Measurements from ENCODE around the gene ZNF385B. TPM values are rescaled to one million over a fixed set of nuclear protein-coding genes. Genes with fewer than 3 reads are reported as not detected.

ZNF385B gene
- polyA plus RNA-seq, 4 donors: 0.21 to 2.3 (median 0.22) TPM; not detected in 1

GRCh38 chr2:179768765-179769164 lies 92.6 kb downstream of the ZNF385B start:
- no peak for FAIRE-seq
- peaks cover 0 to 5% (median 0%) of the 10 kb centered on the region in 3 donors for H3K27me3 ChIP-seq (ENCODE audit: control insufficient read depth in 3 of 3, insufficient read depth in 3 of 3, low read length in 3 of 3)
- H3K4me1 ChIP-seq (ENCODE audit: control insufficient read depth in 3 of 3, insufficient read depth in 2 of 3, low read depth in 1 of 3, low read length in 2 of 3): no peaks in the 10 kb centered on the region
- DNase-seq: peak in 1 of 2 donors; percentile 2
- 68 to 80% (median 75%) methylated on average over 1 of the region's 1 CpG for WGBS, 3 donors
- no peak overlapping the region for H3K4me3 ChIP-seq (ENCODE audit: low read depth in 1 of 3, low read length in 3 of 3)
- H3K27ac ChIP-seq (ENCODE audit: low read depth in 1 of 3, low read length in 2 of 3): no peak overlapping the region
- H3K36me3 ChIP-seq (ENCODE audit: control insufficient read depth in 3 of 3, insufficient read depth in 2 of 3, low read depth in 1 of 3, low read length in 3 of 3): no peaks in the 10 kb centered on the region
- H3K9me3 ChIP-seq (ENCODE audit: control insufficient read depth in 2 of 2, insufficient read depth in 1 of 2, low read depth in 1 of 2, low read length in 1 of 2): no peaks in the 10 kb centered on the region

GRCh38 chr2:179765666-179766065 lies 95.7 kb downstream of the ZNF385B start:
- DNase-seq (no peak), FAIRE-seq (no peak)
- Histone ChIP-seq H3K27me3 (ENCODE audit: control insufficient read depth in 3 of 3, insufficient read depth in 3 of 3, low read length in 3 of 3) (peaks cover 0 to 2% (median 0%) of the 10 kb centered on the region in 3 donors), H3K27ac (ENCODE audit: low read depth in 1 of 3, low read length in 2 of 3) (no peak overlapping the region), H3K4me3 (ENCODE audit: low read depth in 1 of 3, low read length in 3 of 3) (no peak overlapping the region), H3K9me3 (ENCODE audit: control insufficient read depth in 2 of 2, insufficient read depth in 1 of 2, low read depth in 1 of 2, low read length in 1 of 2) (peaks cover 0 to 2% of the 10 kb centered on the region in 2 donors), H3K36me3 (ENCODE audit: control insufficient read depth in 3 of 3, insufficient read depth in 2 of 3, low read depth in 1 of 3, low read length in 3 of 3) (no peaks in the 10 kb centered on the region), H3K4me1 (ENCODE audit: control insufficient read depth in 3 of 3, insufficient read depth in 2 of 3, low read depth in 1 of 3, low read length in 2 of 3) (no peaks in the 10 kb centered on the region)
- WGBS, 3 donors: 56 to 61% (median 58%) methylated on average over 2 of the region's 2 CpGs

GRCh38 chr2:179764710-179765109 lies 96.7 kb downstream of the ZNF385B start:
- no peak for DNase-seq
- 77 to 83% (median 81%) methylated on average over 1 of the region's 1 CpG for whole genome bisulfite sequencing, 3 donors
- Histone ChIP-seq H3K27ac (ENCODE audit: low read depth in 1 of 3, low read length in 2 of 3) (no peak overlapping the region), H3K36me3 (ENCODE audit: control insufficient read depth in 3 of 3, insufficient read depth in 2 of 3, low read depth in 1 of 3, low read length in 3 of 3) (no peaks in the 10 kb centered on the region), H3K4me3 (ENCODE audit: low read depth in 1 of 3, low read length in 3 of 3) (no peak overlapping the region), H3K4me1 (ENCODE audit: control insufficient read depth in 3 of 3, insufficient read depth in 2 of 3, low read depth in 1 of 3, low read length in 2 of 3) (no peaks in the 10 kb centered on the region), H3K9me3 (ENCODE audit: control insufficient read depth in 2 of 2, insufficient read depth in 1 of 2, low read depth in 1 of 2, low read length in 1 of 2) (peaks cover 0 to 2% of the 10 kb centered on the region in 2 donors), H3K27me3 (ENCODE audit: control insufficient read depth in 3 of 3, insufficient read depth in 3 of 3, low read length in 3 of 3) (peaks cover 0 to 2% (median 0%) of the 10 kb centered on the region in 3 donors)
- no peak for FAIRE-seq

GRCh38 chr2:179758636-179759035 lies 102.8 kb downstream of the ZNF385B start:
- H3K9me3 ChIP-seq (ENCODE audit: control insufficient read depth in 2 of 2, insufficient read depth in 1 of 2, low read depth in 1 of 2, low read length in 1 of 2): peaks cover 0 to 12% of the 10 kb centered on the region in 2 donors
- no peak for FAIRE-seq
- H3K4me1 ChIP-seq (ENCODE audit: control insufficient read depth in 3 of 3, insufficient read depth in 2 of 3, low read depth in 1 of 3, low read length in 2 of 3): no peaks in the 10 kb centered on the region
- WGBS, 3 donors: 84 to 93% (median 92%) methylated on average over 3 of the region's 3 CpGs
- no peaks in the 10 kb centered on the region for H3K36me3 ChIP-seq (ENCODE audit: control insufficient read depth in 3 of 3, insufficient read depth in 2 of 3, low read depth in 1 of 3, low read length in 3 of 3)
- DNase-seq: no peak
- no peak overlapping the region for H3K4me3 ChIP-seq (ENCODE audit: low read depth in 1 of 3, low read length in 3 of 3)
- H3K27ac ChIP-seq (ENCODE audit: low read depth in 1 of 3, low read length in 2 of 3): no peak overlapping the region
- no peaks in the 10 kb centered on the region for H3K27me3 ChIP-seq (ENCODE audit: control insufficient read depth in 3 of 3, insufficient read depth in 3 of 3, low read length in 3 of 3)

- H3K36me3 ChIP-seq (ENCODE audit: control insufficient read depth in 3 of 3, insufficient read depth in 2 of 3, low read depth in 1 of 3, low read length in 3 of 3): no peaks in the 10 kb centered on the region
- no peak for FAIRE-seq
- no peak overlapping the region for H3K27ac ChIP-seq (ENCODE audit: low read depth in 1 of 3, low read length in 2 of 3)
- no peak overlapping the region for H3K4me3 ChIP-seq (ENCODE audit: low read depth in 1 of 3, low read length in 3 of 3)
- peak; percentile 6 to 20 for DNase-seq
- no peaks in the 10 kb centered on the region for H3K4me1 ChIP-seq (ENCODE audit: control insufficient read depth in 3 of 3, insufficient read depth in 2 of 3, low read depth in 1 of 3, low read length in 2 of 3)
- WGBS, 3 donors: 10 to 13% (median 10%) methylated on average over 4 of the region's 4 CpGs
- H3K9me3 ChIP-seq (ENCODE audit: control insufficient read depth in 2 of 2, insufficient read depth in 1 of 2, low read depth in 1 of 2, low read length in 1 of 2): no peaks in the 10 kb centered on the region
- no peaks in the 10 kb centered on the region for H3K27me3 ChIP-seq (ENCODE audit: control insufficient read depth in 3 of 3, insufficient read depth in 3 of 3, low read length in 3 of 3)
These were observed 110.1 kb downstream of the ZNF385B start for GRCh38 chr2:179751163-179751809.

GRCh38 chr2:179749210-179749609 lies 112.2 kb downstream of the ZNF385B start:
- no peaks in the 10 kb centered on the region for H3K9me3 ChIP-seq (ENCODE audit: control insufficient read depth in 2 of 2, insufficient read depth in 1 of 2, low read depth in 1 of 2, low read length in 1 of 2)
- H3K27me3 ChIP-seq (ENCODE audit: control insufficient read depth in 3 of 3, insufficient read depth in 3 of 3, low read length in 3 of 3): no peaks in the 10 kb centered on the region
- no peak overlapping the region for H3K27ac ChIP-seq (ENCODE audit: low read depth in 1 of 3, low read length in 2 of 3)
- H3K36me3 ChIP-seq (ENCODE audit: control insufficient read depth in 3 of 3, insufficient read depth in 2 of 3, low read depth in 1 of 3, low read length in 3 of 3): no peaks in the 10 kb centered on the region
- 13 to 46% (median 46%) methylated on average over 1 of the region's 1 CpG for WGBS, 3 donors
- FAIRE-seq (no peak), DNase-seq (no peak)
- H3K4me3 ChIP-seq (ENCODE audit: low read depth in 1 of 3, low read length in 3 of 3): no peak overlapping the region
- H3K4me1 ChIP-seq (ENCODE audit: control insufficient read depth in 3 of 3, insufficient read depth in 2 of 3, low read depth in 1 of 3, low read length in 2 of 3): no peaks in the 10 kb centered on the region

- Histone ChIP-seq H3K9me3 (ENCODE audit: control insufficient read depth in 2 of 2, insufficient read depth in 1 of 2, low read depth in 1 of 2, low read length in 1 of 2) (no peaks in the 10 kb centered on the region), H3K27me3 (ENCODE audit: control insufficient read depth in 3 of 3, insufficient read depth in 3 of 3, low read length in 3 of 3) (no peaks in the 10 kb centered on the region), H3K36me3 (ENCODE audit: control insufficient read depth in 3 of 3, insufficient read depth in 2 of 3, low read depth in 1 of 3, low read length in 3 of 3) (no peaks in the 10 kb centered on the region), H3K27ac (ENCODE audit: low read depth in 1 of 3, low read length in 2 of 3) (no peak overlapping the region), H3K4me1 (ENCODE audit: control insufficient read depth in 3 of 3, insufficient read depth in 2 of 3, low read depth in 1 of 3, low read length in 2 of 3) (no peaks in the 10 kb centered on the region), H3K4me3 (ENCODE audit: low read depth in 1 of 3, low read length in 3 of 3) (no peak overlapping the region)
- FAIRE-seq (no peak), DNase-seq (no peak)
- WGBS, 3 donors: 87 to 90% (median 88%) methylated on average over 5 of the region's 5 CpGs
These were observed 114.4 kb downstream of the ZNF385B start for GRCh38 chr2:179746981-179747380.

- Histone ChIP-seq H3K27ac (ENCODE audit: low read depth in 1 of 3, low read length in 2 of 3) (no peak overlapping the region), H3K9me3 (ENCODE audit: control insufficient read depth in 2 of 2, insufficient read depth in 1 of 2, low read depth in 1 of 2, low read length in 1 of 2) (no peaks in the 10 kb centered on the region), H3K4me3 (ENCODE audit: low read depth in 1 of 3, low read length in 3 of 3) (no peak overlapping the region), H3K36me3 (ENCODE audit: control insufficient read depth in 3 of 3, insufficient read depth in 2 of 3, low read depth in 1 of 3, low read length in 3 of 3) (no peaks in the 10 kb centered on the region), H3K4me1 (ENCODE audit: control insufficient read depth in 3 of 3, insufficient read depth in 2 of 3, low read depth in 1 of 3, low read length in 2 of 3) (no peaks in the 10 kb centered on the region), H3K27me3 (ENCODE audit: control insufficient read depth in 3 of 3, insufficient read depth in 3 of 3, low read length in 3 of 3) (no peaks in the 10 kb centered on the region)
- no peak for FAIRE-seq
- DNase-seq: no peak
- 53 to 57% (median 54%) methylated on average over 5 of the region's 5 CpGs for WGBS, 3 donors
These were observed 115.7 kb downstream of the ZNF385B start for GRCh38 chr2:179745635-179746256.
